HG03571 (cell line): ENCODE data around the gene SCFD2.
A peak's percentile ranks its signal among the peaks of the same experiment; 100 is the strongest.
"Not testable (repeated sequence)": the region's sequence is repeated elsewhere in the genome, so short reads cannot be mapped to it uniquely, and the experiment has no call there.

Source experiments
- ATAC-seq: cut with Tn5 transposase; IDR thresholded peaks from one replicate; pipeline ENCODE4 v1.9.1; 2021; ENCODE audit not compliant: unreplicated experiment

SCFD2 gene

DNA sequence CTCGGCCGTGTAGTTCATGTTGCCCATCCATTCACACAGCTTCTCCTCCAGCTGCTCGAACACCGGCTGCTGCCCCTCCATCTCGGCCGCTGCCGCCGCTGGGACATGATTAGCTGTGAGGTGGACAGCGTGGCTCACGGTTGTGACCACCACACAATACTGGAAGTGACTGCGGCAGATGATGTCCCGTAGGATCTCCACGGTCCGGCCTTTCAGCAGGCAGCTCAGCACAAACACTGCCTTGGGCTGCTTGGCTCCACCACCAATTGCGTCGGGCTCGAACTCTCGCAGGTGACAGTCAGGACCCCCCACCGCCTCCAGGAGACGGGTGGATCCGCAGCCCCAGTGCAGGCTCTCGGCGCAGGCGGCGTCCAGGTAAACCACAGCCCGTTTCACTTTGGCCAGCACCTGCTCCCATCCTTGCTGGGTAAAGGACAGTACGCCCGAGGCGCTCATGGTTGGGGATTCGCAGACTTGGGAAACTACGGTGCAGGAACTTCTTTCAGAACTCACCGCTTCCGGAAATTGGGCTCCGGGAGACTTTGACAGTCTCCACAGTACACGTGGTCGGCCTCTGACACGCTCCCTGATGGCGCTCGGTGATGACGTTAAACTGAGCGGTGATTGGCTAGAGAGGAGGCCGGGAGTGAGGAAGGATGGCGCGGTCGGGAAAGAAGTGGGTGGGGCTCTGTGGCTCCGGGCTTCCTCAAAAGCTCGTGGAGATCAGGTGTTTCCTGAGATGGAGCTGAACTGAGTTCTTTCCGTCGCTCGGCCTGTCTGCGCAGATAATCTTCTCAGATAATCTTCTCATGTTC lies at the start of gene SCFD2:
Gene SCFD2, minus strand, starts transcription at position 576 of the 815 bp plus-strand sequence.
- ATAC-seq: peak; percentile 97

DNA sequence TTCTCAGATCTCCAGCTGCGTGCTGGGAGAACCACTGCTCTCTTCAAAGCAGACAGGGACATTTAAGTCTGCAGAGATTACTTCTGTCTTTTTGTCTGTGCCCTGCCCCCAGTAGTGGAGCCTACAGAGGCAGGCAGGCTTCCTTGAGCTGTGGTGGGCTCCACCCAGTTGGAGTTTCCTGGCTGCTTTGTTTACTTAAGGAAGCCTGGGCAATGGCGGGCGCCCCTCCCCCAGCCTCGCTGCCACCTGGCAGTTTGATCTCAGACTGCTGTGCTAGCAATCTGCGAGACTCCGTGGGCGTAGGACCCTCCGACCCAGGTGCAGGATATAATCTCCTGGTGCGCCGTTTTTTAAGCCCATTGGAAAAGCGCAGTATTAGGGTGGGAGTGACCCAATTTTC lies 43.6 kb upstream of the SCFD2 start:
- ATAC-seq: not testable (repeated sequence)

DNA sequence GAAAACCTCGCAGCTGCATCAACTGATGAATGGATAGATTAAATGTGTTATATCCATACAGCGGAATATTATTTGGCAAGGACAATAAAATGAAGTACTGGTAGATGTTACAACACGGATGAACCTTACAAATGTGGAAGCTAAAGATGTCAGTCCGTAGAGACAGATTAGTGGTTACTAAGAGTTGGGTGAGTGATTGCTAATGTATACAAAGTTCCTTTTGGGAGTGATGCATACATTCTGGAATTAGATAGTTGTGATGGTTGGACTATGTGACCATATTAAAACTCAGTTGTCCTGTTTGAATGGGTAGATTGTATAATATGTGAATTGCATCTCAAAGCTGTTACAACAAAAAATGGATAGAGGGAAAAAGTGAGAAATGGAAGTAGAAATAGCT lies 14.4 kb upstream of the SCFD2 start:
- ATAC-seq: no peak

GRCh38 chr4:53378171-53378482 lies 12.3 kb upstream of the SCFD2 start:
- no peak for ATAC-seq

GRCh38 chr4:53377319-53378170 lies 11.7 kb upstream of the SCFD2 start, which contains the start of gene FIP1L1:
Gene FIP1L1, plus strand, starts transcription at chr4:53377641. Its CDS starts 198 bp downstream, at chr4:53377839.
- peak; percentile 80 for ATAC-seq

GRCh38 chr4:53376900-53377299 lies 11.0 kb upstream of the SCFD2 start:
- no peak for ATAC-seq

DNA sequence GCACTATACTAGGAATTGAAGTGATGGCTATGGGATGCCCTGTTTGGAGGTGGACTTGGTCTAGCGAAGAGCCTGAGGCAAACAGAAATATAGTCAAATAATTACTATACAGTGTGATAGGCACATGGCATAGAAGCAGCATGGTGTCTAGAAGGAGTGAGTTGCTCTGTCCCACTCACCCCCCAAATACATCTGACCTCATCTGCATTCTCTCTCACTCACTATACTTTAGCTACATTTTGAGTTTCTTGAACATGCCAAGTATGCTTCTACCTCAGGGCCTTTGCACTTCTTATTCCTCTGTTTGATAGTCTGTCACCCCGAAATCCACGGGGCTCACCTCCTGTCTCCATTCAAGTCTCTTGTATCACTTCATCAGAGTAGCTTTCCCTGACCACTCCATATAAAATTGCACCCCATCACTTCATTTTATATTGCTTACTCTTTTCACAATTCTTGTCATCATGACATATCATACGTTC lies 9.0 kb upstream of the SCFD2 start:
- ATAC-seq: no peak

- no peak for ATAC-seq
Measured at GRCh38 chr4:53371843-53372521, 6.1 kb upstream of the SCFD2 start.

DNA sequence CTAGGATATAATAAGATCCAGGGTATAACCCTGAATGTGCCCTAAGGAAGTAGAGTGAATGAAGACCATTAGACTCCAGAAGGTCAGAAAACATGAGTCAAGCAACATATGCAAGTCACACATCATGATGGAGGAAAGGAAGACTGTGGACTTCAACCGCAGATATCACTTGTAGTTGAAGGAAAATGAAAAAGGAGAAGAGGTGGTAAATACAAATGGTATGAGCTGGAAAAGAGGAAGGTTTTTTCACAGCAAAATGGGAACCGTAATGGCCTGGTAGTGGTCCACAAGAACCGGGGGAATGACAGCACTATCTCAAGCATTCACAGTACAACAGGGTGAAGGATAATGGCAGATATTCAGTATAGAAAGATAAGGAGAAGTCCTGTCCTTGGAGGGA lies 5.2 kb upstream of the SCFD2 start:
- no peak for ATAC-seq

- ATAC-seq: no peak
Measured at GRCh38 chr4:53367721-53368120, 1.9 kb upstream of the SCFD2 start.

- no peak for ATAC-seq
Measured at GRCh38 chr4:53366301-53366716, 448 bp upstream of the SCFD2 start.

GRCh38 chr4:53365121-53365485 lies 758 bp downstream of the SCFD2 start:
- ATAC-seq: no peak

GRCh38 chr4:53364624-53365023 lies 1.2 kb downstream of the SCFD2 start:
- ATAC-seq: no peak

DNA sequence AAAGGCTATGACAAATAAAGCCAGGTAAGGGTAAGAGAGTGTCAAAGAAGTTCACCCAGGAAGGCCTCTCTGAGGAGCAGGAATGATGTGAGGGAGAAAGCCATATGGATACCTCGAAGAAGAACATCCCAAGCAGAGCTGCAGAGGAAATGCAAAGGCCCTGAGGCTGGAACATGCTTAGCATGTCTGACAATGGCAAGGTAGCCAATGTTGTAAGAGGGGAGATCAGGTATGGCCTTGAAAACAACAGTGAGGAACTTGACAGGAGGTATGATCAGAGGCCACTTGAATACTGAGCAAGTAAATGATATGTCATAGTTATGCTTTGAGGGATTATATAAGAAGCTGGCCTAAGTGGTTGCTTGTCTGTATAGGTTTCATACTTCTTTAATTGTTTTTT lies 3.8 kb downstream of the SCFD2 start:
- no peak for ATAC-seq

DNA sequence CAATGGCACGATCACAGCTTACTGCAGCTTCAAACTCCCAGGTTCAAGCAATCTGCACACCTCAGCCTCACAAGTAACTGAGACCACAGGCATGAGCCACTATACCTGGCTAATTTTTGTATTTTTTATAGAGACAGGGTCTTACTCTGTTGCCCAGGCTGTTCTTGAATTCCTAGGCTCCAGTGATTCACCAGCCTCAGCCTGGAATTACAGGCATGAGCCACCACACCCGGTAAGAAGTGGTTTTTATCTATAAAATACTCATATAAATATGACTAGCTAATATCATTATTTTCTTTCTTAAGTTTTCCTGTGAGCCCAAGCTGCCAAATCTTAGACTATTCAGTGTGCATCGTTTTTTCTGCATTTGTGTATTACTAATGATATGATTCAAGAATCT lies 4.4 kb downstream of the SCFD2 start:
- no peak for ATAC-seq

- no peak for ATAC-seq
Measured at GRCh38 chr4:53355930-53356521, 9.8 kb downstream of the SCFD2 start.

GRCh38 chr4:53354012-53354722 lies 11.7 kb downstream of the SCFD2 start:
- ATAC-seq: no peak

- no peak for ATAC-seq
Measured at GRCh38 chr4:53349091-53349491, 16.8 kb downstream of the SCFD2 start.

- no peak for ATAC-seq
Measured at GRCh38 chr4:53348046-53348445, 17.8 kb downstream of the SCFD2 start.
